OCI-LY1 (cell line): ENCODE data around the gene GBA2.

Experiments
- EZH2 ChIP-seq: fragments of 200-600 bp; sonication (generic), shearing (Covaris generic); IDR thresholded peaks from 2 replicates; pipeline ENCODE4 v1.8.0; 2017; ENCODE audit warnings: borderline replicate concordance, mixed run types, mild to moderate bottlenecking, antibody characterized with exemption, low read length, moderate library complexity, mixed read lengths
- TF ChIP-seq, protein P1 (sequence below): fragments of 200-600 bp; sonication (generic), shearing (Covaris generic); IDR thresholded peaks from 2 replicates; pipeline ENCODE4 v1.5.1; 2017; ENCODE audit warnings: mild to moderate bottlenecking, antibody characterized with exemption, low read length, moderate library complexity, mixed read lengths

DNA sequence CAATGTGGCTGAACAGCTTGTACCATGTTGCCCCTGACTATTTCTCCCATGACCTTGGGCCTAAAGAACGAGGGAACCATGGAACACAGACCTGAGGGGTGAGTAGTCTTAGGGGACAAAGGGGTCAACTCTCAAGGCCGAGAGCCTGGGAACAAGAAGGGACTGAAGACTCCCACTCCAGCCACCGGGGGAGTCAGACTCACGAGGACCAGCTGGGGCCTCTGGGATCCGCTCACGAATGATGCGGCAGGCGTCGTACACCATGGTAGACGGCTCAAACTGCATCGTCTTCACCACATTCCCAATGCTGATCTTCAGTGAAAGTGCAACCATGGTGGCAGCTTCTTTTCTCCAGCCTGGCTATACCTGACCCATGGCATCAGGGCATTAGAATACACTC is 23.7 kb downstream of the GBA2 start:
- TF ChIP-seq, protein P1, sequence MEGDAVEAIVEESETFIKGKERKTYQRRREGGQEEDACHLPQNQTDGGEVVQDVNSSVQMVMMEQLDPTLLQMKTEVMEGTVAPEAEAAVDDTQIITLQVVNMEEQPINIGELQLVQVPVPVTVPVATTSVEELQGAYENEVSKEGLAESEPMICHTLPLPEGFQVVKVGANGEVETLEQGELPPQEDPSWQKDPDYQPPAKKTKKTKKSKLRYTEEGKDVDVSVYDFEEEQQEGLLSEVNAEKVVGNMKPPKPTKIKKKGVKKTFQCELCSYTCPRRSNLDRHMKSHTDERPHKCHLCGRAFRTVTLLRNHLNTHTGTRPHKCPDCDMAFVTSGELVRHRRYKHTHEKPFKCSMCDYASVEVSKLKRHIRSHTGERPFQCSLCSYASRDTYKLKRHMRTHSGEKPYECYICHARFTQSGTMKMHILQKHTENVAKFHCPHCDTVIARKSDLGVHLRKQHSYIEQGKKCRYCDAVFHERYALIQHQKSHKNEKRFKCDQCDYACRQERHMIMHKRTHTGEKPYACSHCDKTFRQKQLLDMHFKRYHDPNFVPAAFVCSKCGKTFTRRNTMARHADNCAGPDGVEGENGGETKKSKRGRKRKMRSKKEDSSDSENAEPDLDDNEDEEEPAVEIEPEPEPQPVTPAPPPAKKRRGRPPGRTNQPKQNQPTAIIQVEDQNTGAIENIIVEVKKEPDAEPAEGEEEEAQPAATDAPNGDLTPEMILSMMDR: no peak
- TF ChIP-seq EZH2: no peak
